Measurements from ENCODE around the gene CTRB1.

CTRB1 gene

DNA sequence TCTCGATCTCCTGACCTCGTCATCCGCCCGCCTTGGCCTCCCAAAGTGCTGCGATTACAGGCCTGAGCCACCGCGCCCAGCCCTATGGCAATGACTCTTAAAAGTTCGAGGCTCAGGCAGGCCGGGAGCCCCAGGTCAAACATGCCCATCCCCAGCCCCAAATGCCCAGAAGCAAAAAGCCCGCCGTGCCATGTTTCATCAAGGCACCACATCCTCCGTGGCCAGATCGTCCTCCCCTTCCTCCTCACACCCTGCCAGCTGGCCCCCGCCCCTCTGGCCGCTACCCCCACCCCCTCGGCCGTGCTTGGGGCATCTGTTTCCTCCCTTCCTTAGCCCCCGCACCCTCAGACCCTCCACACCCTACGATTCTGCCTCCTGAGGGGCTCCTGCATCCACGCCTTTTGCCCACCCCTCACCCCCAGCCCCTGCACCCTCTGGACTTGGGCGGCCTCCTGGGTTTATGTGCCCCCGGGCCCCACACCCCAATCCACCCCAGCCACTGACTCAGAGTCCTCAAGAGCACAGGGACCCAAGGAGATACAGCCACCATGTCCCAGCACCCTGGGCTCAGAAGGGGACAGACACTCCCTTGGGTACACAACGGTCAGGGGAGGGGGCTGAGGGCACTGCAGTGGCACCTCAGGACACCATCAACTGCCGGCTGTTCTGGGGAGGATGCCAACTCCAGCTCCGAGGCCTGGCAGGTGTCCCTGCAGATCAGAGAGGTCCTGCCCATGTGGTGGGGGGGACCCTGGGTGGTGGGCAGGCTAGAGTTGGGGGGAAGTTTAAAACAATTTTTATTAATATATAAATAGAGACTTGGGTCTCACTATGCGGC, 7.1 kb downstream of the CTRB1 start:
- DNase-seq (ENCODE audit: low read depth in 3 of 3) = no peak

- DNase-seq (ENCODE audit: low read depth in 3 of 3) = no peak
Measured at GRCh38 chr16:75226550-75227360, 8.0 kb downstream of the CTRB1 start.

DNA sequence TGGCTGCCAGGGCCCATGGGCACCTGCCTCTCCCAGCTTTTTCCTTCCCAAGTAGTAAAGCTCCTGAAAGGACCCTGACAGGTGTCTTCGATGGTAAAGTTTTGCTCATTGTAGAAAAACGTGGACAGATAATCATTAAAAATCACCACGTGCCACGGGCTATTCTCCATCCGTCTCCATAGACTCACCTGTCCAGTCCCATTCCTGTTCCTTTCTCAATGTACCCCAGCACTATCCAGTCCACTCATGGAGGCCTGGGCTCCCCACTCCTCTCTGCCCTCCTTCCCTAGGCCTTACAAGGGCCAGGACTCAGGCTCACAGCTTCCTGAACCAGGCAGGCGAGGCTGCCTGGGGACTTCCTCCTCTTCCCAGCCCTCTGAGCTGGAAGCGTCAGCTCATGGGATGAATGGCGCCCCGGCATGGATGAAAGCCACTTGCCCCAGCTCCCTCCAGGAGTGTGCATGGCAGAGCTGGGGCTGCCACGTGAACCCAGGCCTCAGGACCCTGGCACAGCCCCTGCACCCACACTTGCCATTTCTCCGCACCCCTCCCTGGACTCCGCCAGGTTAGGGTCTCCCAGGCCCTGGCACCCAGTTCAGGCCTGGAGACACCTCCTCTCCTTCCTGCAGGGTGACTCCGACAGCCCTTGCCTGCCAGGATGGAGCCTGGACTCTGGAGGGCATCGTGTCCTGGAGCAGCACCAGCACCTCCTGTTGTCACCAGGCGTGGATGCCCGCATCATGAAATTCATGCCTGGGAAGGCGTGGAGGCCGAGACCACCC, 8.8 kb downstream of the CTRB1 start:
- no peak for DNase-seq (ENCODE audit: low read depth in 3 of 3)

- no peak for DNase-seq (ENCODE audit: low read depth in 3 of 3)
Measured at GRCh38 chr16:75228143-75228976, 9.6 kb downstream of the CTRB1 start.

DNA sequence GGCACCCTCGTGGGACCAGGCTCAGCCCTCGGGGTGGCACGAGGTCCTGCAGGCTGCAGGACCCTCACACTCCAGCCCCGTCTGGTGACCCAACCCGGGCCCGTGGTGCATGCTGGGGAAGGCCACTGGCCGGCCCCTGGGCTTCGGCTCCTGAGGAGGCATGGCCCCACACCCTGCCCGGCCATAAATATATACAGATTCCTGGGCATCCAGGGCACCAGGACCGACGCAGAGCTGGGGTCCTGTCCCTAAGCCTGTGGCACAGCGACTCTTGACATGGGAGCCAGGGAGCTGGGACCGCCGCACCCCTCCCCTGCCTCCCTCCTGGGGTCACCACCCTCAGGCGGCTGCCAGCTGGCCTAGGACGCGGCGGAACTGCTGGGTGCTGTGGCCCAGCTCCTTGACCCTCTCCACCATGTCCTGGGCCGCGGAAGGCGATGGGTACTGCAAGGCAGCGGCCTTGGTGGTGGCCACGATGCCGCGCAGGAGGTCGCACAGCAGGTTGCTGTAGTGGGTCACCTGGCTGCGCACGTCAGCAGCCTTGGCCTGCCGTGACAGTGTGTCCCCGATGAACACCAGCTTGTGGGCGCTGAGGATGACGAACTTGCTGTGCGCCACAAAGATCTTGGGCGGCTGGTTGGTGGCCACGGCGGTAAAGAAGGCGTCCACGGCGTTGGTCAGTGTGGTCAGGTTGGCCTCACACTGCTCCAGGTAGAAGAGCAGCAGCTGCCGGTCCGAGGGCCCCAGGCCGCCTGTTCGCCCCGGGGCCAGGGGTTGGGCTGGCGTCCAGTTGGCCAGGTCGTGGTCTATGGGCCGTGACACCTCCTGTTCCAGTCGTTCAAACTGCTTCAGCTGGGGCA, 10.6 kb downstream of the CTRB1 start:
- no peak for DNase-seq (ENCODE audit: low read depth in 3 of 3)

DNA sequence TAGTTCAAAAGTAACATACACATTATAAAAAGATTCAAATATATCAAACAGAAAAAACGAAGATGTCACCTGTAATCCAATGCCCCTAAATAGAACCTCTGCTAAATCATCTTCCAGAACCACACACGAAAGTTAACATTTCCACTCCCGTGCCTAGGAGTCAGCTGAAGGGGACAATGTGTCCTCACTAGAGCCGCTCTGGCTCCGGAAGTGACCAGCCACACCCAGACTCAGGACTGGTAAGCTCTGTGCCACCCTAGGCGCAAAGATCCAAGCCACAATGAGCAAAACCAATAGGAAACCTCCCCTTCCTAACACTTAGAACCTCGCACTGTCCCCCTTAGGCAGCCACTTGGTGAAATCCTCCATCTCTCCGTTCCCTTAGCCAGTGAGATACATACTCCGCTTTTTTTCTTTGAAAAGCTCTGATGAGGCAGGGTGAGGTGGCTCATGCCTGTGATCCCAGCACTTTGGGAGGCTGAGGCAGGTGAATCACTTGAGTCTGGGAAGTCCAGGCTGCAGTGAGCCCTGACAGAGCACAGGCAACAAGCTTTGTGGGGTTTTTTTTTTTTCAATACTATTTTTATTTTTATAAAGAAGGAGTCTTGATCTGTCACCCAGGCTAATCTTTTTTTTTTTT, 11.8 kb downstream of the CTRB1 start:
- no peak for DNase-seq (ENCODE audit: low read depth in 3 of 3)

GRCh38 chr16:75231570-75231969, 12.8 kb downstream of the CTRB1 start:
- no peak for DNase-seq (ENCODE audit: low read depth in 3 of 3)

DNA sequence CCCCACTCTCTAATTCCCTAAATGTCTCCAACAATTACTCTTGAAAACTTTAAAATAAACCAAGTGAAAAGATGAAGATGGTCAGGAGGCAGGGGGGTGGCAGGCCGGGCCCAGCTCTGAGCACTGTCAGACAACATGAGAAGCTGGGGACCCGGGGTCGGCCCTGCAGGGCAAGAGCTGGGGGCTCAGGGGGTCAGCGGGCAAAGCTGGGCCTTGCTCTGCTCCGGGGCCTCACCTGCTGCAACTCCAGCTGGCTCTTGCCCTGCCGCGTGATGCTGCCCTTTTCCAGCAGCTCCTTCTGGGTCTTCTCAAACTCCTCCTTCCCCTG, 14.8 kb downstream of the CTRB1 start:
- DNase-seq (ENCODE audit: low read depth in 3 of 3) = no peak

- no peak for DNase-seq (ENCODE audit: low read depth in 3 of 3)
Measured at GRCh38 chr16:75234856-75235696, 16.3 kb downstream of the CTRB1 start.

GRCh38 chr16:75235721-75236193, 17.0 kb downstream of the CTRB1 start:
- no peak for DNase-seq (ENCODE audit: low read depth in 3 of 3)

GRCh38 chr16:75236232-75236631, 17.4 kb downstream of the CTRB1 start:
- no peak for DNase-seq (ENCODE audit: low read depth in 3 of 3)

DNA sequence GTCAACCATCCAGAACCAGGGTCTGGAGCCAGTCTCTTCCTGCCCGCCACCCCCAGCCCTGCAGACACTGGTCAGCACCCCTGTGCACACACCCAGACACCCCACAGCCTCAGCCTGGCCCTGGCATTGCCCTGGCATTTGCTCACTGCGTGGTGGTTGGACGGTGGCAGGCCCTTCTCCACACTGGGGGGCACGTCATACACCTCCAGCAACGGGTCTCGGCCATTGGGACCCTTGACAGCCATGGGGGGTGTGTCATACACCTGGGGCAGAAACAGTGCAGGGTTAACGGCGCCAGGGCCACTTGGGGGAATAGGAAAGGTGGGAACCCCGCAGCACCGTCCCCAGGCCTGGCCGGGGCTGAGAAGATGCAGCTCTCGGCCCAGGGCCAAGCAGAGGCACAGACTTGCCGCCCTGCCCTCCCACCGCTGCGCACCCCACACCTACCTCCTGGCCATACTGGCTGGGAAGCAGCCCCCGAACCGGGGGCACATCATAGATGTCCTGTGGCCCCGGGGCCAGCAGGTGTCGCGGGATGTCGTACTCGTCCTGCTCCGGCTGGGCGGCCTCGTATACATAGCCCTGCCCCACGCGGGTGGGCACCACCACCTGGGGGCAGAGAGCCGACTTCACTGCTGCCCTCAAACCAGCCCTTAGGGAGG, 18.1 kb downstream of the CTRB1 start:
- no peak for DNase-seq (ENCODE audit: low read depth in 3 of 3)

DNA sequence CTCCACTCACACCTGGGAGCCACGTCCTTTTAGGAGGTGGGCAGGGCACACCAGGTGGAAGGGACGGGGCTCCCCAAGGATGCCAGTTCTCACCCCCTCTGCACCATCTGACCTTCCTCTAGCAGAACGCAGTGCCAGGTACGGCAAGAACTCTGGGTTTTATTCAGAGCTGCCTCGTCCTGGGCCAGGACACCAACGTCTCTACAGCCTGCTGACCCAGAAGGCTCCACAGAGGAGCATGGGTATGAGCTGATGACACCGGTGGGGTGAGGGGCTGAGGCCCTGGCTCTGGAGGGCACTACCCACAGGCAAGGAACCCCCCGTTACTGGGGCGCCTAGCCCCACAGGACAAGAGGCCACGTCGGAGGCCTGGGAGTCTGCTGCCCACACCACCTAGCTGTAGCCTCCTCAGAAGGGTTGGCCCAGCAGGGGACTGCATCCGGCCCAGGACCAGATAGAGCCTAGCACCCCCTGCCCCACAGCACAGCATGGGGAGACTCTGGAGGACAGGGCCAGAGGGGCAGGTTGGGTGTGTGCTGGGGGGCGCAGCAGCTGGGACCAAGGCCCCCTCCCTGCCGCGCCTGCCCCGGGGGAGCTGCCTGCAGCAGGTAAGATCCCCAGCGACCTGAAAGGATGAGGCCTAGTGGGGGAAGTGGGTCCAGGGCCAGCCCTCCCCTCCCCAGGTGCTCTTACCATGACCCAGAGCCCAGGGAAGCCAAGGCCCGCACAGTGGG, 18.8 kb downstream of the CTRB1 start:
- no peak for DNase-seq (ENCODE audit: low read depth in 3 of 3)

GRCh38 chr16:75238132-75238852, 19.5 kb downstream of the CTRB1 start:
- DNase-seq (ENCODE audit: low read depth in 3 of 3) = no peak

DNA sequence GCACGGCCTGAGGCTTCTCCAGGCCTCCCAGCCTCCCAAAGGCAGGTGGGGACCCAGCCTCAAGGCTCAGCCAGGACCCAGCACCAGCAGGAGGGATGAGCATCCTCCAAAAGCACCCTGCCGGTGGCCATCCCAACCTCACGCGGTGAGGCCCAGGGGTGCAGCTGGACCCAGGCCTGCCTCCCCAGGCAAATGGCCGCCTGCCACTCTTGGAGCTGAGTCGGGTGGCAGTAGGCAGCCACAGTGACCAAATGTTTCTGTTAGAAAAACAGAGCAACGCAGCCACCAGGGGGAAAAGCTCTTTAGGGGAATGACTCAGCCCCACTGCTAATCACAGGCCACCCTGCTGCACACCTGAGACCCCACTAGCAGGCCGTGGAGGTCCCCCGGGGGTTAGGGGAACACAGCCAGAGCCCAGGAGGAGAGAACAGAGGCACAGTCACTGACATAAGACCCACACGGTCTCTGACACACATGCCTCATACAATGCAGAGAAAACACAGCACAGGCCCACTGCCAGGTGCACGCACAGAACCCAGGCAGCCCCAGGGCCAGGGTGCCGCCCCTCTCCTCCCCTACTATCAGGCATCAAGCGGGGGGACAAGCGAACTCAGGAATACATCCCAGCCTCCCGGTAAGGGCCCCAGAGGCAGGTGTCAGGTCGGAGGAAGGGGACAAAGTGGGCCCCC, 20.2 kb downstream of the CTRB1 start:
- DNase-seq (ENCODE audit: low read depth in 3 of 3) = no peak

DNA sequence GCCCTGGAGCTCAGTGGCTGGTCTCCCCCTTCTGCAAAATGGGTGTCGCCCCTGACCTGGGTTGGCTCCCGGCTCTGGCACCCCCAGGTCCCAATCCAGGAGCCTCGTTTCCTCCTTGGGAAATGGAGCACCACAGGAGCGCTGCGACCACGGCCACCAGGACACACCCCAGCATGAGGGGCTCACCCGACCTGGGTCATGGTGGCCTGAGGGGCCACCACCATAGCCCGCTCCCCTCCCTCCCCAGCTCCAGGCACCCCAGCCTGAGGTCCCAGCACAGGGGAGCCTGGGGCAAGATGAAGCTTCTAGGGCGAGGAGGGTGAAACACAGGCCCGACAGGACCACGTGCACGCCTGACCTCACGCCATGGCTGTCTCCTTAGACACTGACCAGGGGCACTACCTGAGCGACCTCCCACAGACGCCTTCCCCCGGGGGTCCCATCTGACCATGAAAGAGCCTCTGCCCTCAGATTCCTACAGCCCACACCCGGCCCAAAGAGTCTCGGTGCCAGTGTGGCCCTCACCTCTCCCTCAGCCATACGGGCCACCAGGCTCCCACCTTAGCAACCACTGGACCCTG, 20.8 kb downstream of the CTRB1 start:
- DNase-seq (ENCODE audit: low read depth in 3 of 3) = no peak
